Stimulated activated CD4-positive, alpha-beta T cell treated with anti-CD3 and anti-CD28 coated beads, Interleukin-4, amount 100 ng/mL, for 24 hours (primary cell): ENCODE measurements around the gene RGMB.

Source experiments
- DNase-seq: peaks from one replicate; pipeline ENCODE4 v3.0.0-alpha.2; 2020

RGMB gene

DNA sequence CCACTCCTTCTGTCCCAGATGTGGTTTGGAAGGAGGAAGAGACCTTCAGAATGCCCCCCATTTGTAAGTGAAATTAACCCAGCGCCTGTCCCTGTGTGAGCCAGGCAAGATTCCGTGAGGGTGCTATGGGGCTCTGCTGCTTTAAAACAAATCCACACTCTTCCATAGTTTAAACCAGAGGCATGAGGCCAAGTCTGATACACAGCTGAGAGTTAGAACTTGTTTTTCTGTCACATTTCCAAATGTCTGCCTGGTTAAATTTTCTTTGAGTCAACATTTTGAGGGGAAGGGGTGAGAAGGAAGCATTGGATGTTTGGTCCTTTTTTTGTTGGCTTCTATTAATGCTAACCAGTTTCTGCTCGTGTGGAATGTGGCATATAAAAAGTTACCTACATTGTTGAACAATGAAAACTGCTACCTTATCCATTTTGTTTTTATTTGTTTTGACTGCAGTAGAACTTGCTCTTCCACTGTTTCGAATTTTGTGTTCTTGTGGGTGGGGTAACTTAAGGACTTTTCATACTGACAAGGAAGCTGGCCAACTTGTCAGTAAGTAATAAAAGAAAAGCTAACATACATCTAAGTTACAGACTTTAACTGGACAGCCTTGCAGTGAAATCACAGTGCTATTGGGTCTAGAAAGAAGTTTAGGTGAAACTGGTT, 12.9 kb downstream of the RGMB start:
- no peak for DNase-seq

DNA sequence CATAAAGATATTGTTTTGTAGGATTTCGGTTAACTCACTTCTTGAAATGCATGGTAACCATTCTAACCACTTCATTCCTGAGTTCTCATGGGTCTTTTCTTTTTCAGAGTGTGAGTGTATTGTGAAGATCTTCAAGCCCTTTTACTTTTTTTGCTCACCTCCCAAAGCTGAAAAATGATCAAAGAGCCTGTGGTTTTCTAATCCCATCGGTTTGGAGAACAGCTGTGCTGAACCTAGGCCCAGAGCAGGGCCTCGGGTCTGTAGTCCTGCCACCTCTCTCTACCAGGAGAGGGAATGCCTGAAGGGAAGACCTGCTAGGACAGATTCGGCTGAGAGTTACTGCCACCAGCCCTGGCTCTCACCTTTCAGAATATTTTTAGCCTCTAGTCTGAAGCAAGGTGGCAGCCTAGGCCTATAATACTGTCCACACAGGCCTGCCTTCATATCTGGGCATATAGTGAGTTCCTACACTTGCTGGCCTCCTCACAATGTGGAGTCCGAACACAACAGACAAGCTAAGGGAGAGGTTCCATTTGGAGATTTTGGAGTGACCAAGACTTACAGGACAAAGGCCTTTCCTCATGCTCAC, 13.8 kb downstream of the RGMB start:
- DNase-seq: no peak

DNA sequence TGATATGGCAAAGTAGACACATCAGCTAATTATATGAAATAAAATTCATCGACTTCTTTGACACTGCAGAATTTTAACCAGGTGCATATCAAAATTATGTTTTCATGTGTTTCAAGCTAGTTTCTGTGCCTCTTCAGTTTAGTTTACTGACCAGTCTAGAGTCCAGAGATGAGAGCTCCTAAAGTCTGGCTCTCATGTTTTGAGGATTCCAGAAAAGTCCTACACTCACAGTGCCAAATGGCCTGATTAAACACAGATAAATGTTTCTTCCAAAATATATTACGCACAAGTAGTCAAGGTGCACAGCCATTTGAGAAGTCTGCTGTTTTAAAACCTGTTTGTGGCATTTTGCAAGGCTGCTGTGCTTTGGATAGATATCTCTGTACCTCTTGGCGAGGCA, 15.6 kb downstream of the RGMB start:
- no peak for DNase-seq

GRCh38 chr5:98791001-98791519, 17.6 kb downstream of the RGMB start:
- DNase-seq: no peak

- DNase-seq: no peak
These were observed 18.6 kb downstream of the RGMB start for GRCh38 chr5:98791898-98792580.

DNA sequence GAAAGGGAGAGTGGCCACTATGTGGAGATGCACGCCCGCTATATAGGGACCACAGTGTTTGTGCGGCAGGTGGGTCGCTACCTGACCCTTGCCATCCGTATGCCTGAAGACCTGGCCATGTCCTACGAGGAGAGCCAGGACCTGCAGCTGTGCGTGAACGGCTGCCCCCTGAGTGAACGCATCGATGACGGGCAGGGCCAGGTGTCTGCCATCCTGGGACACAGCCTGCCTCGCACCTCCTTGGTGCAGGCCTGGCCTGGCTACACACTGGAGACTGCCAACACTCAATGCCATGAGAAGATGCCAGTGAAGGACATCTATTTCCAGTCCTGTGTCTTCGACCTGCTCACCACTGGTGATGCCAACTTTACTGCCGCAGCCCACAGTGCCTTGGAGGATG, 19.8 kb downstream of the RGMB start:
- no peak for DNase-seq

- DNase-seq: no peak
These were observed 20.5 kb downstream of the RGMB start for GRCh38 chr5:98794001-98794400.

DNA sequence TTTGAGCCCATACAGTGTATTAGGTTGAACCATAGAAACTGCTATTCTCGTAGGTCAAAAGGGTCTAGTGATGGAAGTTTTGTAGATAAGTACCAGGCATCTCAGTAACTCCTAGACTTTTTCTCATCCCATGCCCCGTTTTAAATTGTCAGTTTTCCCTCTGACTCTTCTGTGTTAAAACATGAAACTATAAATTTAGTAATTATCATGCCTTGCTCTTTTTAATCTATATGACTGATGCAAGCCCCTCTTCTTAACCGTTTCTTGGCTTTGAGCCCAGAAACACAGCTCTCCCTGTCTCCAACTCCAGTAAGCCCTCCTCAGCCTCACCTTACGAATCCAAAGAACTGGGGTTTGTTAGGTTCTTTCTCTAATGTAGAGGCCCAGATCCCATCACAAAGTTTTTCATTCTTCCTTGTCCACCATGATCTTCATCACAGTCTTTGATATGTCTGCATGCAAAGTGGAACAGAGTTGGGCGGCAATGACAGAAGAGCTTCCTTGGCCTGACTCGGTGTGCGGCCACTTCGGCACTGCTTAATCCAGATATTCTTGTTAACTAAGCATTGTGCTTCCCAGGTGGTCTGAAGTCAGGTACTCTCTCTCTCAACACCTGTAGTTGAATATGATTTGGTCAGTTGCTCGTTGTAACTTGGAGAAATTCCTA, 21.1 kb downstream of the RGMB start:
- no peak for DNase-seq

- no peak for DNase-seq
These were observed 21.8 kb downstream of the RGMB start for GRCh38 chr5:98795243-98795642.

DNA sequence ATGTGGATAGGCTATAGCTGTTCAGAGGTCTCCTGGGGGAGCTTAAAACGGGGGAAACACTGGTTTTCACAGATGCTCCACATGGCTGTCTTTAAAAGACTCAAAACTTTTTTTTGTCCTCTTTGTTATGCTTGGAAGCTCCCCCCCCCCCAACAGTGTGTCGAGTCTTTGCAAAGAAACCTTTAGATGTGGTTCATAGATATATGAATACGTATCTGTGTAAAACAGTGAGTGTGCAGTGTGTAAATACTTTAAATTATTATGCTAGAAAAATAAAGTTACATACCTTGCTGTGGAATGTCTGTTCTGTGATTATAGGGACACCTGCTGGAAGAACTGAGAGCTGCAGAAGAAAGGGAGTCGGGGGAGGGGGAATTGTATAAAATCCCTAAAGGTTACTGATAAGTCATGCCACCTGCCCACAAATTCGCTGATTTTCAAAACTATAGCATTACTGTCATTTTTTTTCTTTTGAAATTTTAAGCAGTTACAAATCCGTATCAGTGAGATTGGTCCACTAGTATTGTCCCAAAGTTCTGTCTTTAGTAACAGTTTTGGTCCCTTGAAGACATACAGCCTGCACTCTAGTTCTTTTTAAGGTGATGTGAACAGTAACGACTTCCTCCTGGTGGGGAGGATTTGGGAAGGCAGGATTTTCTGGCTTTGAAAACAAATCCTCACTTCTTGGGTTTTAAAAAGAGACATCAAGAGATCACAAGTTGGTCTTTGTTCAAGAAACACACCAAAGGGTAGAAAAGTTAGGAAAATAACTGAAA, 22.9 kb downstream of the RGMB start:
- peak; percentile 60 for DNase-seq

DNA sequence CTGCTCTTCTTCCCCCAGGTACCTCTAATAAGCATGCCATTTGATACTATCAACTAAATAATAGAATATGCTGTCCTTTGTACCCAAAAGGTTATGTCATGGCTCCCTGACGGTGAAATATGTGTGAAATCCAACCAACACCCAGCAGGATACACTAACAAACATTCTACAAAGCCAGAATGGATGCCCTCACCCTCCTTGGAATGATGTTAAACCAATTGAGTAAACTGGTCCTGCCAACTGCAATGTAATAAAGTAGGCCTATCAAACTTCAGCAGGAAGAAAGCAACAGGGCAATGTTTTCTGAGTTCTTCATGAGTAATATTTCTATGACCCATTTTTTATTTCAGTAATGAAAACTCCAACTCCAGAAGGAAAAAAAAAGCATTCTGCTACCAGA, 24.9 kb downstream of the RGMB start:
- no peak for DNase-seq

- DNase-seq: no peak
These were observed 25.4 kb downstream of the RGMB start for GRCh38 chr5:98798847-98799246.

DNA sequence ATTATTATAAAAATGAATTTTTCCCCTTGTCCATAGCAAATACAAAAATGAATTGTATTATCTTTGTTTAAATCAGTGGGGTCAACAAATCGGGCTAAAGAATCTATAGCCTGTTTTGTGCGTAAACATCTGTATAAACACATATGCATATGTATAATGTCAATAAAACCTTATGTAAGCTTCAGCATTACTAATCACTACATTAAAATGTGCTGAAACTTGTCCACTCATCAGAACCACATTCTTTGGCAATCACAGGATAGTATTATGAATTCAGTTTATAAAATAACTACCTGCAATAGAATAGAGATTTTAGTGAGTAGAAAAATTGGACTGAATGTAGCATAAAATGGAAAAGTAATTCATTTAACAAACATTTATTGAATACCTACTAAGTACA, 30.6 kb downstream of the RGMB start:
- no peak for DNase-seq

GRCh38 chr5:98805070-98805469, 31.6 kb downstream of the RGMB start:
- DNase-seq: no peak

GRCh38 chr5:98807806-98808205, 34.3 kb downstream of the RGMB start:
- DNase-seq: no peak

- DNase-seq: no peak
These were observed 36.7 kb downstream of the RGMB start for GRCh38 chr5:98810206-98810605.

GRCh38 chr5:98813755-98814154, 40.3 kb downstream of the RGMB start:
- no peak for DNase-seq

DNA sequence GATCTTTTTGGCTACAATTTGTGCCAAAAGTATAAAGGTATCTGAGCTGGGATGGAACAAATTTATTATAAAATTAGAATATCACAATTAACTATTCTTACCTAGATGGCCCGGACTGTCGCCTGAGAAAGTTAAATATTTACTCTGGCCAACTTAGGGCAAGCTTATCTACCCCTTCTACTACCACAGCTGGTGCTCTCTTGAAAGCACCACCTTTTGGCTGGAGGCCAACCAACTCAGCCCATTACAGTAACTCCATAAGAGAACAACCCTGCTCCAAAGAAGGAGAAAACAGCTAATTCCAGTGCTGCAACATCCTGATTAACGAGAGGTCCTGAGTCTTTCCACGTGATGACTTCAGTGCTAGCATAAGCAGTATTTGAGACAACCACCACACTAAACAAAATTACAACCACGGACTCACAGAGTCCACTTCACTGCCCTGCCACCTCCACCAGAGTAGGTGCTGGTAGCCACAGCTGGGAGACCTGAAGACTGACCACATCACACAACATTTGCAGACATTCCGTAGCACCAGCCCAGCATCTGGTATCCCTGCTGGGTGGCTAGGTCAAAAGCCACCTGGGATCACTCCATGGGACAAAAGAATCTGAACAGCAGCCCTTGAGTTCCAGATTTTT, 43.2 kb downstream of the RGMB start:
- no peak for DNase-seq

GRCh38 chr5:98825582-98826375, 52.3 kb downstream of the RGMB start:
- DNase-seq: no peak

- no peak for DNase-seq
These were observed 53.7 kb downstream of the RGMB start for GRCh38 chr5:98827161-98827560.

DNA sequence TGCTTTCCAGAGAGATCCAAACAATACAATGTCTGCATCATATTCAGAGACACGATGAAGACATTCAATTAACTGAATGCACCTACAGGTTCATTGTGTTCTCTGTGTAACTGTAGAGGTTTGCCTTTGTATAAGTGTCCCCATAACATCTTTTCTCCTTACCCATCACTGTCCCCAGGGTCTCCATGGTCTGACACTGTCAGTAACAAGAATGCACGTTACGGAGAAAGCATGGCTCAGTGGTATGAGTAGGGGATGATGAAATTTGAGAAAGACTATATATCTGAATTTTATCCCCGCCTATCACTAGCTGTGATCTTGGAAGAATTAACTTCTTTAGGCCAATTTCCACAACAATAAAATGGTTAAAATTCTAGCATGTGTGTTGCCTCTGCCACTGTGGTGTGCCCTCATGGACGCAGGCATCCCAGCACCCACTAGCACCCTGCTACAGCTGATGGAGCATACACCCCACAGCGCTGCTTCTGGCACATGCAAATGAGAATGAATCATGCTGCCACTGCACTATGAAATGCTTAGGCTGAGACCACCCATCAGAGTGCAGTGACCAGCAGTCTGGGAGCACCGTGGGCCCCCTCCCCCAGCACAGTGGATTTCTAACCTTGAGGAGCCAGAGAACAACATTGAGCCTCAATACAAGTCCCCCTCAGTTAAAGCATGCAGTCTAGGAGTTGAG, 54.3 kb downstream of the RGMB start:
- DNase-seq: no peak
